ENCODE data around the gene S1PR5. TPM values are rescaled to one million over a fixed set of nuclear protein-coding genes. Genes with fewer than 3 reads are reported as not detected.

The S1PR5 gene
- total RNA-seq, 1 donor: 1.3 TPM

- no peak for TF ChIP-seq CTCF (IDR thresholded peaks at IDR 0.05; ENCODE audit: insufficient read depth, low read depth, low read length)
- H3K4me3 ChIP-seq (ENCODE audit: low read depth, low read length): peak within 1 kb of the TSS; percentile 89
- peak; percentile 37 for DNase-seq (ENCODE audit: low read depth)
Measured at GRCh38 chr19:10503002-10503789, 14.1 kb downstream of the S1PR5 start, which contains the start of gene KEAP1. Gene KEAP1 (minus strand): TSS chr19:10503356. CDS start chr19:10500033, 3,323 bp downstream.

- TF ChIP-seq CTCF (IDR thresholded peaks at IDR 0.05; ENCODE audit: insufficient read depth, low read depth, low read length): no peak
- H3K4me3 ChIP-seq (ENCODE audit: low read depth, low read length): peak overlapping the region; percentile 89
- DNase-seq (ENCODE audit: low read depth): peak; percentile 89
Measured at GRCh38 chr19:10502524-10503001, 14.7 kb downstream of the S1PR5 start.

- no peak for TF ChIP-seq CTCF (IDR thresholded peaks at IDR 0.05; ENCODE audit: insufficient read depth, low read depth, low read length)
- DNase-seq (ENCODE audit: low read depth): peak; percentile 42
- peak overlapping the region; percentile 89 for H3K4me3 ChIP-seq (ENCODE audit: low read depth, low read length)
Measured at GRCh38 chr19:10501971-10502523, 15.2 kb downstream of the S1PR5 start.

GRCh38 chr19:10500247-10500592, 17.0 kb downstream of the S1PR5 start:
- no peak for DNase-seq (ENCODE audit: low read depth)
- no peak for TF ChIP-seq CTCF (IDR thresholded peaks at IDR 0.05; ENCODE audit: insufficient read depth, low read depth, low read length)
- H3K4me3 ChIP-seq (ENCODE audit: low read depth, low read length): no peak overlapping the region

GRCh38 chr19:10499550-10500246, 17.5 kb downstream of the S1PR5 start:
- no peak overlapping the region for H3K4me3 ChIP-seq (ENCODE audit: low read depth, low read length)
- DNase-seq (ENCODE audit: low read depth): no peak
- TF ChIP-seq CTCF (IDR thresholded peaks at IDR 0.05; ENCODE audit: insufficient read depth, low read depth, low read length): no peak

- TF ChIP-seq CTCF (IDR thresholded peaks at IDR 0.05; ENCODE audit: insufficient read depth, low read depth, low read length): no peak
- DNase-seq (ENCODE audit: low read depth): no peak
- no peak overlapping the region for H3K4me3 ChIP-seq (ENCODE audit: low read depth, low read length)
Measured at GRCh38 chr19:10497371-10497770, 19.9 kb downstream of the S1PR5 start.
